Activated CD4-positive, alpha-beta T cell treated with anti-CD3 and anti-CD28 coated beads for 48 hours (primary cell): ENCODE measurements around the gene ZNF641.
"Not testable (repeated sequence)": the region's sequence is repeated elsewhere in the genome, so short reads cannot be mapped to it uniquely, and the experiment has no call there.

Experiments
- DNase-seq: peaks from one replicate; pipeline ENCODE4 v3.0.0-alpha.2; 2020

Gene ZNF641

DNA sequence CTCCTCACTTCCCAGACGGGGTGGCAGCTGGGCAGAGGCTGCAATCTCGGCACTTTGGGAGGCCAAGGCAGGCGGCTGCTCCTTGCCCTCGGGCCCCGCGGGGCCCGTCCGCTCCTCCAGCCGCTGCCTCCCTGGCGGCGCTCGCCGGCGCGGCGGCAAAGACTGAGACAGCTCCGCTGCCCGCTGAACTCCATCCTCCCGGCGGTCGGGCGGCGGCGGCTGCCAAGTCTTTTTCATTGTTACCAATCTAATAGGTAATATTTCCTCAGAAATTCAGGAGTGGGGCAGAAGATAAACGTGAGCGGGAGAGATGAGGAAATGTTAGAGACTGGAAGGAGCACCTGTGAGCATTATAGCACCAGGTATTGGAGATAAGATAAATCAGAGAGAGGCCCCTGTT, 17.0 kb downstream of the ZNF641 start:
- not testable (repeated sequence) for DNase-seq

DNA sequence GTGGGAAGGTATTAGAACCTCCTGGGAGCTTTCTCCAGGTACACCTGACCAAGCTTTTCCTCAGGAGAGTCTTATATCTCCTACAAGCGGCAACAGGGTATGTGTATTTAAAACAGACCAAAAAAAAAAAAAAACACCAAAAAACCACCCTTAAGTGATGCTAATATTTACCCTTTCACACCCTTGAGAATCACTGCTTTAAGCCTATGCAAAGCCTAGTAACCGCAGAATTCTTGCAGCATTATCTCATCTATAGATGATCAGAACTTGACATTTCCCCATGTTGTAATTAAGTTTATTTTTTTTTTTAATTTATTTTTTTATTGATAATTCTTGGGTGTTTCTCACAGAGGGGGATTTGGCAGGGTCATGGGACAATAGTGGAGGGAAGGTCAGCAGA, 19.3 kb downstream of the ZNF641 start:
- DNase-seq = no peak

DNA sequence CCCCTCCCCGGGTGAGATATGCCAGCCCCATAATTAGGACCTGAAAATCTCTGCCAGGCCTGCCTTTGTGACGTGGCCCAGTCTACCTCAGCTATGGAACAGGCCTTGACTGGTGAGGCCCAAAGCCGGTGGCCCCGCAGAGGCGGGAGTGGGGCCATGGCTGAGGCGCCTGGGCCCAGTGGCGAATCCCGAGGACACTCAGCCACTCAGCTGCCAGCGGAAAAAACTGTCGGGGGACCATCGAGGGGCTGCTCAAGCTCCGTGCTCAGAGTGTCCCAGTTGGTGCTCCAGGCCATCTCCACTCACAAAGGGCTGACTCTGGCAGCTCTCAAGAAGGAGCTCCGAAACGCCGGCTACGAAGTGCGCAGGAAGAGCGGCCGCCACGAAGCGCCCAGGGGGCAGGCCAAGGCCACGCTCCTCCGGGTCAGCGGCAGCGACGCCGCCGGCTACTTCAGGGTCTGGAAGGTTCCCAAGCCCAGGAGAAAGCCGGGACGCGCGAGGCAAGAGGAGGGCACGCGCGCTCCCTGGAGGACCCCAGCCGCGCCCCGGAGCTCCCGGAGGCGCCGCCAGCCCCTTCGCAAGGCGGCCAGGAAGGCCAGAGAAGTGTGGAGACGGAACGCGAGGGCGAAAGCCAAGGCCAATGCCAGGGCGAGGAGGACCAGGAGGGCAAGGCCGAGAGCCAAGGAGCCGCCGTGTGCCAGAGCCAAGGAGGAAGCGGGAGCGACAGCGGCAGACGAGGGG, 21.4 kb downstream of the ZNF641 start:
- DNase-seq = no peak

DNA sequence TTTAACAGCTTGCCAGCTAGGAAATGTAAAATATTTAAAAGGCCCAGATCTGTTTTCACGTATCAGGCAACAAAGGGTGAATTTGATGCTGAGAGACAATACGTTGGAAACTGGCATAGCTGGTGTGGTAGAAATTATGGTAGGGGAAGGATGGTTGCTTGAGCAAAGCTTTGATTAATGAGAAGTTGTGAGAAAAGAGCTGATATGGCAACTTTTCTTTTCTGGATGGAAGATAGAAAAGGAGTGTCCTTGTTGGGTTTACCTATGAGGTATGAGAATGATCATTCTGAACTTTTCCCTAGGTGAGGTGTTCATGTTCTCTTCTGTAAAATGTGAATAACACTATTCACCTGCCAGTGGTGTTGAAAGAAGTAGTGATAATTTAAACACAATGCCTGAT, 34.2 kb downstream of the ZNF641 start:
- no peak for DNase-seq

DNA sequence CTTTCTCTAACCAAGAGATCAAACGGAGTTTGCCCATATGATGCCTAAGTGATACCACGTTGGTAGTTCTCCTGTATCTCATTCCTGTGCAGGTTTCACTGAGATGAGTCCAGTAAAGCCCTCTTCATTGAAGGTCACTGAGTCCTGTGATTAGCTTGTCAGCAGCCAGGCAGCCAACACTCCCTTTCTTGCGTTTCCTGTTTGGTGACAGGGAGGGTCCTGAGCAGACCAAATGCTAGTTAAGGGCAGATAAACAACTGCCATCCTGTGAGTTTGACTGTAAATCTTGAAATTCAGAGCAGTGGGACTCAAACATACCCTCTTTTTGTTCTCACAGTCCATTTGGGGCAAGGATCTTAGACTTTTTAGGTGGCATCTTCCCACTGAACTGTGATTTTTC, 39.4 kb downstream of the ZNF641 start:
- no peak for DNase-seq

DNA sequence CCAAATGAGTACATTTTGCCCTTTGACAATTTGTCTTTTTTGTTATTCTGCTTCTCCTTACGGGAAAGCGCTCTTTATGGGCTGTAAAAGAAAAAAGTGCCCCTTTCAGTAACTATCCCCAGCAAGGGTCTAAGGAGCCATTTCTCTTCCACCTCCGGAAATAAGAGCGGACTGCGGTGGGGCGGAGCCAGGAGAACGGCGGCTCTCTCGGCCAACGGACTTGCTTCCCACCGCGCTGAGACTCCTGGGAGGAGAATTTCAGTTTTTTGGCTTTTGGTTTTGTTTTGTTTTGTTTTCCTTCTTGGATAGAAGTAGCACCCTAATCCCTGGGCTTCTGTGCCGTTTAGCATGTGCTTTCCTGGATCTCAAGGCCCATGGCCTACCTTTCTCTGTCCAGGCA, 43.5 kb downstream of the ZNF641 start:
- no peak for DNase-seq

DNA sequence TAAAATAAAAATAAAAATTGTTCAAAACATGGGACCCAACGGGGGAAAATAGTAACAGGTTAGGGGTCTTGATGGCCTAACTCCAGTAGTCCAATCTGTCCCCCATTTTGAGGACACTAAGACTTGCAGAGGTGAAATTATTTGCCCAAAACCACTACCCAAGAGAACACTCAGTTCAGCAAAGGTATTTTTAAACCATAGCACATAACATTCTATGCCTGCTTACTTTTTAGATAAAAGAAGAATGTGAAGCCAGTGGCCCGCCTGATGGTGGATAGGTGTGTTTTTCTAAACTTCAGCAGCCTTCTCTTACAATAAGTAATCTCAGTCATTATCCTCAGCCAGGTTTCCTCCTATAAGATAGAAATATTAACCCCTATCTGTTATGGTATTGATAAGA, 45.5 kb downstream of the ZNF641 start:
- no peak for DNase-seq

DNA sequence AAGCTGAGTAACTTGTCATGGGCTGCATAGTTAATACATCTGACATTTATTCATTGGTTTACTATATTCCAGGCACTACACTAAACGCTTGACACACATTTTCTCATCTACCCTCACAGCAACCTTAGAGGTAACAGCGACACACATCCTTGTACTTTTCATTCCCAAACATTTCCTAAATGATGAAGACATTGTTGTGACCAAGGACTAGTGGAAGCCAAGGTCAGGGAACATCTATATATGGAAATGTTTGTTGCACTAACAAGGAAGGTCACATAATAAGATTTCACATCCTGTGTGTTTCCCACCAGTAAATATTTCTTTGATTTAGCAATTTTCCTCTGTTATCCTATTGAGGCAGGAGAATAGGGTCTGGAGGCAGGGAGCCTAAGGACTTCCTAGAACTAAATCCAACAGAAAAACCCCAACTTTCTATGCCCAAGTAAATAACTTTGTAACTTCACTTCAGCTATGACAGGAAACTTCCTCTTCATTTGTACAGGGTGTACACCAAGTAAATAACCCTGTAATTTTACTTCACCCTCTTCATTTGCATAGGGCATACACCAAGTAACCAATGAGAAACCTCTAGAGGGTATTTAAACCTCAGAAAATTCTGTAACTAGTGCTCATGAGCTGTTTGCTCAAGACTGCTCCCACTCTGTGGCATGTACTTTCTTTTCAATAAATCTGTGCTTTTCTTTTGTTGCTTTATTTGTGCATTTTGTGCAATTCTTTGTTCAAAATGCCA, 48.4 kb downstream of the ZNF641 start:
- no peak for DNase-seq

DNA sequence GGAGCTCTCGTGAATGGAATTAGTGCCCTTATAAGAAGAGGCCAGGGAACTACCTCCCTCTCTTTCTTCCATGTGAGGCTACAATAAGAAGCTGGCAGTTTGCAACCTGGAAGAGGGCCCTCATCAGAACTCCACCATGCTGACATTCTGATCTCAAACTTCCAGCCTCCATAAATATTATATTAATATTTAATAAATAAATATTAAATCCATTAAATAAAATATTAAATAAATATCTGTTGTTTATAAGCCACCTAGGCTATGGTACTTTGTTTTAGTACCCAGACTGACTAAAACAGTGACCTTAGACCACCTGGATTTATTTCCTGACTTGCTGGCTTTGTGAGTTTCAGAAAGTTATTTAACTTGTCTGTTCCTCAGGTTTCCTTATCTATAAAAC, 49.9 kb downstream of the ZNF641 start:
- no peak for DNase-seq

DNA sequence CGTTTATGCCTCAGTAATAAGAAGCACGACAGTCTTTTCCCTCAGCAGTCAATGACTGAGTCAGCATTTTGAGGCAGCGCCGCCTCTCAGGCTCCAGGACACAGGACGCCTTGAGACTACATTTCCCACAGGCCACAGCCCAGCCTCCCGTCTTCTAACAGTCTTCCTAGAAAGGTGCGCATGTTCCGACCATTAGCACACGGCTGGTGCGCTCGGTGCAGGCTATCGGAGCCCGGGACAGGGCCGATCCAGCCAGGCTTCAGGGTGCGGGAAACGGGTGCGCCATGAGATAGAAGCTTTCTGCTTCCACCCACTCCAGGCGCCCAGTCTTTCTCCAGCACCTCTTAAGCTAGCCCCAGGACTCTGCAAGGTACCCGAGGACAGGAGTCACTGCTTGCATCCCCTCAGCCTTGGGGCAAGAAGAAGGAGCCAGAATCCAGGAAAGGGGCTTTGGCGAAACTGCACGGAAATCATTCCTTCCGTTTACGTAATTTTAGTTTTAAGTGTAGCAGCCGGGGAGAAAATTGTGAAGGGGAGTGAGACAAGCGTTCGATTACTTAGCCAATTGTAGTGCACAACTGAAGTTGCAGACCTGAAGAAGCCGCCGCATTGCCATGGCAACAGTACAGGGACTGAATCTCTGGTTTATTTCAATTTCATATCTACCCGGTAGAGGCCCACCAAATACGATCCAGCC, 54.0 kb downstream of the ZNF641 start:
- DNase-seq = peak; percentile 70

DNA sequence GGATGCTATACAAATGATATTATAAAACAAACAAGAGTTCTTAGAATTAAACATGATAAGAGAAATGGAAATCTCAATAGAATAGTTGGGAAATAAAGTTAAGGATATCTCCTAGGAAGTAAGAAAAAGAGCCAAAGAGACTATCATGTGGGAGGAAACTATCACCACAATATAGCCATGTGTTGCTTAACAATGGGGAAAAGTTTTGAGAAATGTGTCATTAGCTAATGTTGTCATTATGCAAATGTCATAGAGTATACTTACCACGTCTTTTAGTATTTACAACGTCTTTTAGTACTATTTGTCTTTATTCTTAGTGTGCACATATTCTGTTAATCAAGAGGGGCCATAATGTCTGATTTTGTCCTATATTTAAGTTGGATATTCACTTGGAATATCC, 58.7 kb downstream of the ZNF641 start:
- no peak for DNase-seq

DNA sequence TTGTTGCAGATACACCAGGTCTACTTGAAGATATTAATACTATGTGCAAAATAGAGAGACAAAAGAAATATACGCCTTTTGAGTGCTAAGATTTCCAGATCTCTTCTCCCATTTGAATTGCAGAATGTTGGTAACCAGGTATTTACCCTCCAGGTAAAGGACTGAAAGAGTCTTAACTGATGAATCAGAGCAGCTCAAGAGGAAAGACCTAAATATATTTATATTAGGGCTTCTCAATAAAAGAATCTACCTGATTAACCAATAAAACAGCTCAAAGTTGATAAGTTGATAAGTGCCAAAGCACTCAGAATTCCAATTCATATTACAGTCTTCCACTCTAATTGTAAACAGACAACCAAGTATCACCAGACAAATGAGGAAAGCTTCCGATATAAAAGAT, 59.2 kb downstream of the ZNF641 start:
- no peak for DNase-seq

DNA sequence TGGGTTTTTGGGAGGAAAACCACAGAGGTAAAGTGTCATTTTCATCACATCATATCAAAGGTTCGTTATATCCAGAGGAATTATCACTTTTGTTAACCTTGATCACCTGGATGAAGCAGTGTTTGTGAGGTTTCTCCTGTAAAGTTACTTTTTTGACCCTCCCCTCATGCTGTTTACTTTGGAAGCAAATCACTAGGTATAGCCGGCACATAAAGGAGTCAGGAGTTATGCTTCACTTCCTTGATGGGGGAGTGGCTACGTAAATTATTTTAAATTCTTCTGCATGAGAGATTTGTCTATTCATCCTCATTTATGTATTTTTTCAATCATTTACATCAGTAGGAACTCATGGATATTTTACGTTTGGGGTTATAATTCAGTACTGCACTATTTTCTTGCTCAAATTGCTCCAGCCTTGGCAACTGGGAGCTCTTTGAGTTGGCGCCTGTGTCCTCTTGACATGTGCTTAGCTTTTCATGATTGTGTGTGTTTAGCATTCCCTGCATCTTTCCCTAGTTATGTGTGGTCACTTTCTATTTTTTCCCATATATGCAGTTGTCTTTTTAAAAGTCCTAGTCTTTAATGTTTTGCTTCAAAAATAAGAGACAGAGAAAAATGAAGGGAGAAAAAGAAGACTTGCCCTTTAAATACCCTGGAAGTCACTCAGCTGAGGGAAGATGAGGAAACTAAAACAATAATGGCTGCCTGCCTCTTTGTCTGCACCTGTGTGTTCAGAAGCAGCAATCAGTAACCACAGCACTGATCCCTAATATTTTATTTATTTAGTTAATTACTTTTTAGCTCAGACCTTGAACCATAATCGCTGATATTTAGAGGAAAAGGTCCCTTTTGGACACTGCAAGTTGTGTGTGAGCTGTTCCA, 62.1 kb downstream of the ZNF641 start:
- no peak for DNase-seq
